GM23338 (cell line): Measurements from ENCODE around the gene FARSB. TPM values are rescaled to one million over a fixed set of nuclear protein-coding genes. Genes with fewer than 3 reads are reported as not detected.

Experiments used
- ATAC-seq: fragments of 200-7000 bp; cut with Tn5 transposase; 3 replicates; pipeline ENCODE4 v1.9.1; 2020
- DNase-seq: peaks from one replicate; pipeline ENCODE4 v3.0.0-alpha.2; 2015; ENCODE audit warnings: low spot score
- H2AFZ ChIP-seq: fragments of 200-600 bp; sonication (generic); 2 replicates; pipeline ENCODE4 v1.8.0; 2016; ENCODE audit warnings: antibody characterized with exemption, mild to moderate bottlenecking, moderate library complexity
- H3F3A ChIP-seq: fragments of 200-600 bp; sonication (generic); replicated peaks from 2 replicates; pipeline ENCODE4 v1.8.0; 2017; ENCODE audit warnings: antibody characterized with exemption, mixed run types, low read depth
- H3K27ac ChIP-seq: fragments of 200-600 bp; sonication (generic); 2 replicates; pipeline ENCODE4 v1.6.1; 2016; ENCODE audit warnings: low read depth
- H3K27me3 ChIP-seq: fragments of 200-600 bp; sonication (generic); 2 replicates; pipeline ENCODE4 v1.8.0; 2016; ENCODE audit warnings: mild to moderate bottlenecking, mixed run types, moderate library complexity; ENCODE audit not compliant: insufficient read depth
- H3K36me3 ChIP-seq: fragments of 200-600 bp; sonication (generic); 2 replicates; pipeline ENCODE4 v1.8.0; 2016; ENCODE audit warnings: mild to moderate bottlenecking; ENCODE audit not compliant: insufficient read depth
- H3K4me1 ChIP-seq: fragments of 200-600 bp; sonication (generic); 2 replicates; pipeline ENCODE4 v1.8.0; 2016; ENCODE audit warnings: mild to moderate bottlenecking, moderate library complexity; ENCODE audit not compliant: insufficient read depth
- H3K4me2 ChIP-seq: fragments of 200-600 bp; sonication (generic); 2 replicates; pipeline ENCODE4 v1.7.1; 2017; ENCODE audit warnings: mixed run types
- H3K4me3 ChIP-seq: fragments of 200-600 bp; sonication (generic); 2 replicates; pipeline ENCODE4 v1.6.1; 2016; ENCODE audit warnings: mixed run types
- H3K79me2 ChIP-seq: fragments of 200-600 bp; sonication (generic); replicated peaks from 2 replicates; pipeline ENCODE4 v1.8.0; 2017; ENCODE audit warnings: mild to moderate bottlenecking; ENCODE audit not compliant: insufficient read depth
- H3K9me2 ChIP-seq: fragments of 200-600 bp; sonication (generic); 2 replicates; pipeline ENCODE4 v1.8.0; 2017; ENCODE audit not compliant: insufficient read depth
- H4K20me1 ChIP-seq: fragments of 200-600 bp; sonication (generic); replicated peaks from 2 replicates; pipeline ENCODE4 v1.8.0; 2017; ENCODE audit warnings: mild to moderate bottlenecking; ENCODE audit not compliant: insufficient read depth
- H3K27ac Mint-ChIP-seq: 2 replicates; pipeline ENCODE4 v1.8.0; 2020; ENCODE audit warnings: inconsistent platforms, mild to moderate bottlenecking, moderate library complexity, mixed read lengths
- H3K27me3 Mint-ChIP-seq: 3 replicates; pipeline ENCODE4 v1.8.0; 2022; ENCODE audit warnings: low read depth, mild to moderate bottlenecking, moderate library complexity, mixed read lengths, inconsistent platforms; ENCODE audit not compliant: insufficient read depth, poor library complexity
- H3K36me3 Mint-ChIP-seq: 3 replicates; pipeline ENCODE4 v1.8.0; 2021; ENCODE audit warnings: low read depth, mild to moderate bottlenecking, inconsistent platforms, moderate library complexity, mixed read lengths
- H3K4me1 Mint-ChIP-seq: 3 replicates; pipeline ENCODE4 v1.8.0; 2020; ENCODE audit warnings: mild to moderate bottlenecking, inconsistent platforms, mixed read lengths
- H3K4me3 Mint-ChIP-seq: 3 replicates; pipeline ENCODE4 v1.8.0; 2021; ENCODE audit warnings: moderate library complexity, mild to moderate bottlenecking, inconsistent platforms, mixed read lengths
- H3K9me3 Mint-ChIP-seq: 3 replicates; pipeline ENCODE4 v1.8.0; 2020; ENCODE audit warnings: moderate library complexity, mild to moderate bottlenecking, inconsistent platforms, mixed read lengths
- CTCF ChIP-seq, 2 experiments: fragments of 200-600 bp in 1 of 2; sonication (generic) in 1 of 2; conservative IDR thresholded peaks; 2 replicates each; pipeline versions ENCODE4 v1.5.1 to v1.6.1; 2016 to 2017; ENCODE audit warnings: antibody characterized with exemption in 2 of 2, low read depth in 2 of 2, mild to moderate bottlenecking in 2 of 2, moderate library complexity in 1 of 2
- ETS1 ChIP-seq: IDR thresholded peaks from 2 replicates; pipeline ENCODE4 v1.6.1; 2016; ENCODE audit warnings: antibody characterized with exemption
- EZH2 ChIP-seq: fragments of 200-600 bp; sonication (generic); IDR thresholded peaks from one replicate; pipeline ENCODE4 v1.8.0; 2017; ENCODE audit warnings: antibody characterized with exemption, mild to moderate bottlenecking, low read depth; ENCODE audit not compliant: unreplicated experiment
- JUNB ChIP-seq: IDR thresholded peaks from one replicate; pipeline ENCODE4 v1.6.1; 2016; ENCODE audit warnings: antibody characterized with exemption; ENCODE audit not compliant: unreplicated experiment
- STAT1 ChIP-seq: IDR thresholded peaks from one replicate; pipeline ENCODE4 v1.6.1; 2016; ENCODE audit warnings: antibody characterized with exemption; ENCODE audit not compliant: unreplicated experiment
- ZNF331 ChIP-seq: fragments of 250-450 bp; sonication (Bioruptor Pico); IDR thresholded peaks from 2 replicates; pipeline ENCODE4 v1.5.0; 2020; ENCODE audit warnings: low read depth, mild to moderate bottlenecking, moderate library complexity
- ZNF462 ChIP-seq: fragments of 250-450 bp; sonication (Bioruptor Pico); IDR thresholded peaks from 2 replicates; pipeline ENCODE4 v1.5.0; 2020; ENCODE audit warnings: mild to moderate bottlenecking, moderate library complexity
- polyA plus RNA-seq: library from polyadenylated mRNA; unstranded; fragments of >200 nt; fragmentation: Nextera tagmentation; extraction: Ambion mirVana; gene quantifications from 2 replicates; pipeline ENCODE4 v1.2.1, GENCODE V29; 2016
- total RNA-seq: library from RNA; depleted of rRNA; stranded (reverse); fragments of >200 nt; shearing (Covaris generic); gene quantifications from 2 replicates; pipeline ENCODE4 v1.2.3, GENCODE V29; 2014

Gene FARSB
- total and polyA plus RNA-seq, 2 experiments from 2014 or later = 32.5 to 40.0 TPM

DNA sequence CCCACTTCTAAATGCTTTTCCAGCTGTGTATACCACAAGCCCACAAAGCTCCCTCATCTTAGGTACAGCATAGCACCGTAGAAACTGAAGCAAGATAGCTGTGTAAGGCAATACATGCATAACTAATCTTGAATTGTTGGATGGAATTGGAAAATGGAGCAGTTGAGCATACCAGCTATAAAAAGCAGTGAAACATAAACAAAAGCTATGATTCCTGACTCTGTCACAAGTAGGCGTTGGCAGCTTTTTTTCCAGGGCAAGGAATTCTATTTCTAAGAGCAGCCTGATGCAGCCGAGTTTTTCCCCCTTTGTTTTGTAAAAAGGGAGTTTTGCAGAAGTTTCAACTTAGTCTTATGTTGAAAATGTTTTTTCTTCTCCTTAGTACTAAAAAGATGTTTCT is 48.0 kb upstream of the FARSB start (continued):
- TF ChIP-seq ZNF462 (CRISPR knock-in tag) = no peak
- TF ChIP-seq ETS1 = no peak
- TF ChIP-seq STAT1 = no peak
- TF ChIP-seq CTCF (conservative IDR thresholded peaks at IDR 0.05; ENCODE audit: low read depth in 2 of 2) = no peak

DNA sequence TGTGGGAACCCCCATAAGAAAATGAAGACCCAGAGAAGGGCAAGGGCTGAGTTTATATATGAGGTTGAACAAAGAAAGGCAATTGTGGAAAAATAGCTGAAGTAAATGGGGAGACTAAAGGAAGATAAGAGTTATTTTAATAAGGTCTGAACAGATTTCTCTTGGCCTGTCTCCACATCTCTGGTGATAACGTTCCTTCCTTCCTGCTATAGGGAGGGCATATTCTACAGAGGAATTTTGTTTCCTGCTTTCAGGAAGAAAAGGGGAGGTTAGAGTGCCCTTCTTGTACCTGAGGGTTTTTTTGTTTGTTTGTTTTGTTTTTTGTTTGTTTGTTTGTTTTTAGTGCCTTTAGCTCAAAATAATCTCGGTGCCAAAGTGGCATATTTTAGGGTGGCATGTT is 47.2 kb upstream of the FARSB start:
- H2AFZ ChIP-seq = no peak overlapping the region
- ATAC-seq (no peak), DNase-seq (no peak)
- Mint-ChIP-seq H3K36me3 (no peaks in the 10 kb centered on the region), H3K9me3 (no peaks in the 10 kb centered on the region), H3K4me1 (peaks cover 17% of the 10 kb centered on the region), H3K27ac (no peak overlapping the region), H3K27me3 (peaks cover 2% of the 10 kb centered on the region), H3K4me3 (no peak overlapping the region)
- no peaks in the 10 kb centered on the region for H3F3A ChIP-seq
- no peaks in the 10 kb centered on the region for H3K27me3 ChIP-seq
- no peaks in the 10 kb centered on the region for H4K20me1 ChIP-seq
- H3K27ac ChIP-seq = no peak overlapping the region
- H3K9me2 ChIP-seq = no peaks in the 10 kb centered on the region
- H3K4me3 ChIP-seq = no peak overlapping the region
- no peaks in the 10 kb centered on the region for H3K79me2 ChIP-seq
- TF ChIP-seq EZH2 (no peak), CTCF (conservative IDR thresholded peaks at IDR 0.05; ENCODE audit: low read depth in 2 of 2) (no peak), JUNB (no peak), ZNF331 (CRISPR knock-in tag) (no peak)
- H3K36me3 ChIP-seq = no peaks in the 10 kb centered on the region
- H3K4me1 ChIP-seq = peaks cover 10% of the 10 kb centered on the region; the same call in 1 of the 2 replicates
- no peak overlapping the region for H3K4me2 ChIP-seq
